Central memory CD8-positive, alpha-beta T cell (primary cell): ENCODE results near the gene LYSMD3.
"Not testable (repeated sequence)": the region's sequence is repeated elsewhere in the genome, so short reads cannot be mapped to it uniquely, and the experiment has no call there.

Experiments
- ATAC-seq: fragments of 150-1000 bp; cut with Tn5 transposase; replicated peaks from 2 replicates; pipeline ENCODE4 v1.10.0; 2022; ENCODE audit warnings: mild to moderate bottlenecking, moderate FRiP score, moderate number of reproducible peaks; ENCODE audit not compliant: poor library complexity, severe bottlenecking; ENCODE audit errors: extremely low read depth
- DNase-seq, 2 donors: peaks; one replicate each; pipeline ENCODE4 v3.0.0; 2021; ENCODE audit warnings: low spot score in 2 of 2
- H3K27ac Mint-ChIP-seq: one replicate; pipeline ENCODE4 v1.8.0; 2022; ENCODE audit warnings: low read depth, mild to moderate bottlenecking, moderate library complexity, mixed read lengths
- H3K27me3 Mint-ChIP-seq: one replicate; pipeline ENCODE4 v1.8.0; 2022; ENCODE audit warnings: mixed read lengths
- H3K36me3 Mint-ChIP-seq: one replicate; pipeline ENCODE4 v1.8.0; 2022; ENCODE audit warnings: mild to moderate bottlenecking, moderate library complexity, mixed read lengths; ENCODE audit not compliant: insufficient read depth
- H3K4me1 Mint-ChIP-seq: one replicate; pipeline ENCODE4 v1.8.0; 2022; ENCODE audit warnings: mixed read lengths
- H3K4me3 Mint-ChIP-seq: one replicate; pipeline ENCODE4 v1.8.0; 2022; ENCODE audit warnings: mild to moderate bottlenecking, moderate library complexity, mixed read lengths
- H3K9me3 Mint-ChIP-seq: one replicate; pipeline ENCODE4 v1.8.0; 2022; ENCODE audit warnings: mixed read lengths

Gene LYSMD3

GRCh38 chr5:90529194-90529938 is at the start of gene LYSMD3:
Gene LYSMD3, minus strand, starts transcription at chr5:90529584. Its CDS starts 4,295 bp downstream, at chr5:90525289.
- H3K4me3 Mint-ChIP-seq, result peak within 1 kb of the TSS; percentile 86
- no peaks in the 10 kb centered on the region for H3K9me3 Mint-ChIP-seq
- peak within 1 kb of the TSS; percentile 90 for H3K27ac Mint-ChIP-seq
- peaks cover 30% of the 10 kb centered on the region for H3K4me1 Mint-ChIP-seq
- peaks cover 26% of the 10 kb centered on the region for H3K27me3 Mint-ChIP-seq
- peak; percentile 82 for ATAC-seq
- DNase-seq, result peak; percentile 92 to 93
- peaks cover 31% of the 10 kb centered on the region for H3K36me3 Mint-ChIP-seq

DNA sequence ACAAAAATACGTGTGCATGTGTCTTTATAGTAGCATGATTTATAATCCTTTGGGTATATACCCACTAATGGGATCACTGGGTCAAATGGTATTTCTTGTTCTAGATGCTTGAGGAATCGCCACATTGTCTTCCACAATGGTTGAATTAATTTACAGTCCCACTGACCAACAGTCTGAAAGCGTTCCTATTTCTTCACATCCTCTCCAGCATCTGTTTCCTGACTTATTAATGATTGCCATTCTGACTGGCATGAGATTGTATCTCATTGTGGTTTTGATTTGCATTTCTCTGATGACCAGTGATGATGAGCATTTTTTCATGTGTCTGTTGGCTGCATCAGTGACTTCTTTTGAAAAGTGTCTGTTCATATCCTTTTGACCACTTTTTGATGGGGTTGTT is 47.2 kb upstream of the LYSMD3 start:
- Mint-ChIP-seq H3K27me3 (peaks cover 52% of the 10 kb centered on the region), H3K9me3 (peaks cover 16% of the 10 kb centered on the region)
- not testable (repeated sequence) for H3K36me3 Mint-ChIP-seq, ATAC-seq, H3K4me1 Mint-ChIP-seq, H3K4me3 Mint-ChIP-seq, H3K27ac Mint-ChIP-seq, DNase-seq

- Mint-ChIP-seq H3K4me3 (no peak overlapping the region), H3K9me3 (peaks cover 16% of the 10 kb centered on the region), H3K36me3 (peaks cover 3% of the 10 kb centered on the region), H3K4me1 (no peaks in the 10 kb centered on the region), H3K27me3 (peaks cover 56% of the 10 kb centered on the region), H3K27ac (no peak overlapping the region)
- DNase-seq, result no peak
- no peak for ATAC-seq
Observed at GRCh38 chr5:90575712-90576111, 46.3 kb upstream of the LYSMD3 start.

DNA sequence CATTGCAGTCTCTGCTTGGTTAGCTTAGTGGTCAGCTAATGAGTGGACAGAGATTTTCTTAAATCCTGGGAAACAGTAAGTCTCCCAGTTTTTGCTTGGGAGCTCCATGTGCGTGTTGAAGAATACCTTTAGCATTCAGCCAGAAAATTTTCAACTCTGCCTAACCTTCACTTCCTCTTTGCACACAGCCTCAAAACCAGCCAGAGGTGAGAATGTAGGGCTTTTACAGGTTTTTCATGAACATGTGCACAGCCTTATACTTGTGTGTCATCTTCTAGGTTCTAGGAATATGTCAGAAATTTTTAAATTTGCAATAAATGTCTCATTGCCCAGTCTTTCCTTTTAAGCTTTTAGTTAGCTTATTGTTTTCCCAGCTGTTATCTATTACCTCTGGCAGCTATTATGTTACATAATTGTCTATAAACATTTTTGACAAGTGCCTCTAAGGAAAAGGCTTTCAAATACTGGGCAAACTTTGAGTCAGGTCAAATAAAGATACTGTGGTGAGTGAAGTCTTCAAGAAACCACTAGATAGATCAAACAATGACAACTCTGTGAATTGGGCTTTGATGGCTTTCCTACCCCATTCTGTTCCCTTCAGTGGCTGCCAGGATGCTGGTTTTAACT is 41.9 kb upstream of the LYSMD3 start:
- DNase-seq, result no peak
- H3K9me3 Mint-ChIP-seq, result no peaks in the 10 kb centered on the region
- H3K4me3 Mint-ChIP-seq, result no peak overlapping the region
- H3K27me3 Mint-ChIP-seq, result peaks cover 58% of the 10 kb centered on the region
- H3K36me3 Mint-ChIP-seq, result peaks cover 2% of the 10 kb centered on the region
- no peak overlapping the region for H3K27ac Mint-ChIP-seq
- H3K4me1 Mint-ChIP-seq, result no peaks in the 10 kb centered on the region
- ATAC-seq, result no peak

DNA sequence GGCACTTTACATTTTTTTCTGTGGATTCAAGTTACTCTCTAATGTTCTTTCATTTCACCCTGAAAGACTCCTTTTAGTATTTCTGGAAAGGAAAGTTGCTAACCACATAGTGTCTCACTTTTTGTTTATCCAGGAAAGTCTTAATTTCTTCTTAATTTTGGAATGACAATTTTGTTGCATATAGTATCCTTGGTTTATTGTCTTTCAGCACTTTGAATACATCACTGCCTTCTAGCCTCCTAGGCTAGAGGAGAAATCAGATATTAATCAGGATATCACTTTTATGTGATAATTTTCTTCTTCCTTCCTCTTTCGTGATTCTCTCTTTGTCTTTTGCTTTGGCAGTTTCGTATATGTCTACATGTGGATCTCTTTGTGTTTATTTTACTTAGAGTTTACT is 40.6 kb upstream of the LYSMD3 start:
- no peak overlapping the region for H3K4me3 Mint-ChIP-seq
- H3K27me3 Mint-ChIP-seq, result peaks cover 65% of the 10 kb centered on the region
- DNase-seq, result no peak
- no peaks in the 10 kb centered on the region for H3K36me3 Mint-ChIP-seq
- H3K9me3 Mint-ChIP-seq, result peaks cover 4% of the 10 kb centered on the region
- H3K27ac Mint-ChIP-seq, result no peak overlapping the region
- no peak for ATAC-seq
- no peaks in the 10 kb centered on the region for H3K4me1 Mint-ChIP-seq

DNA sequence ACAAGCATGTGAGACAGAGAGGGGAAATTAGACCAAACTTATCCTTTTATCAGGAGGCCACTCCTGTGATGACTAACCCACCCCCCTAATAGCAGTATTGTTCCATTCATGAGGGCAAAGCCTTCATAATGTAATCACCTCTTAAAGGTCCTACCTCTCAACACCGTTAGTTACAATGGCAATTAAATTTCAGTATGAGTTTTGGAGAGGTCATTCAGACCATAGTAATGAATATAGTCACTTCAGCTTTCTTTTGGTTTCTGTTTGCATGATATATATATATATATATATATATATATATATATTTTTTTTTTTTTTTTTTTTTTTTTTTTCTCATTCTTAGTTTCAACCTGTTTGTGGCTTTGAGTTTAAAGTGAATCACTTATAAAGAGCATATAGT is 39.7 kb upstream of the LYSMD3 start:
- H3K27me3 Mint-ChIP-seq, result peaks cover 75% of the 10 kb centered on the region

DNA sequence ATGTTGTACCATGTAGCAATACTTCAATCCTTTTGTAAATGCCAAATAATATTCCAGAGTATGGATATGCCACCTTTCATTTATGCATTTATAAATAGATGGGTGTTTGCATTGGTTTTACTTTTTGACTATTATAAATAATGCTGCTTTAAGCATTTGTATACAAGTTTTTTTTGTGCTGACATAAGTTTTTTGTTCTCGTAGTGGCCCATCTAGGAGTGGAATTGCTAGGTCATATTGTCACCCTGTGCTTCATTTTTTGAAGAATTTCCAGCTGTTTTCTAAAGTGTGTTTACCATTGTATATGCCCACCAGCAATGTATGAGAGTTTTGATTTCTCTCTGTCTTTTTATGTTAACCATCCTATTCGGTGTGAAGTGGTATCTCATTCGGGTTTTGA is 36.1 kb upstream of the LYSMD3 start:
- no peaks in the 10 kb centered on the region for H3K4me1 Mint-ChIP-seq
- no peak overlapping the region for H3K4me3 Mint-ChIP-seq
- no peak overlapping the region for H3K27ac Mint-ChIP-seq
- H3K27me3 Mint-ChIP-seq, result peaks cover 76% of the 10 kb centered on the region
- no peak for ATAC-seq
- no peak for DNase-seq
- no peaks in the 10 kb centered on the region for H3K36me3 Mint-ChIP-seq
- H3K9me3 Mint-ChIP-seq, result peaks cover 11% of the 10 kb centered on the region

More for the DNA sequence above, 39.7 kb upstream of the LYSMD3 start:
- DNase-seq (no peak), ATAC-seq (no peak)
- Mint-ChIP-seq H3K4me1 (no peaks in the 10 kb centered on the region), H3K9me3 (peaks cover 9% of the 10 kb centered on the region), H3K36me3 (no peaks in the 10 kb centered on the region), H3K4me3 (no peak overlapping the region), H3K27ac (no peak overlapping the region)

GRCh38 chr5:90563108-90563507 is 33.7 kb upstream of the LYSMD3 start:
- Mint-ChIP-seq H3K9me3 (peaks cover 11% of the 10 kb centered on the region), H3K27me3 (peaks cover 80% of the 10 kb centered on the region), H3K36me3 (no peaks in the 10 kb centered on the region), H3K27ac (no peak overlapping the region), H3K4me3 (no peak overlapping the region), H3K4me1 (peaks cover 6% of the 10 kb centered on the region)
- DNase-seq, result no peak
- ATAC-seq, result no peak

DNA sequence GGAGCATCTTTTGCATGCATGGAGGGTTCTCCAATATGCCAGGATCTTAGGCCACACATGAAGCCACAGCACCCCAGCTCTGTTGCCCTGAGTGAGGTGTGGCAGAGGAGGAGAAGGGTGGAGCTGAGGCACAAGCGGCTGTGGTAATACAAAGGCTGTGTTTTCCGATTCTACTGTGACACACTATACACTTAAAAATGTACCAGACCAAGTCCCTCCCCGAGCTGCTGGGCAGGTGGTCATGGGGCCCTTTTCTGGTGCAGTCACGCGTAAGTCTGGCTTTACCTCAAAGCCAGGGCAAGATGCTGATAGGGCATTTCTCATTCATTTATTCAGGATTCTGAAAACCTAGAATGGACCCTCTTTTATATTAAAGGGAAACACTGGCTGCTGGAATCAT is 33.0 kb upstream of the LYSMD3 start:
- Mint-ChIP-seq H3K36me3 (no peaks in the 10 kb centered on the region), H3K9me3 (peaks cover 11% of the 10 kb centered on the region), H3K4me1 (peaks cover 8% of the 10 kb centered on the region), H3K4me3 (no peak overlapping the region), H3K27me3 (peaks cover 80% of the 10 kb centered on the region), H3K27ac (no peak overlapping the region)
- DNase-seq, result no peak
- ATAC-seq, result no peak

DNA sequence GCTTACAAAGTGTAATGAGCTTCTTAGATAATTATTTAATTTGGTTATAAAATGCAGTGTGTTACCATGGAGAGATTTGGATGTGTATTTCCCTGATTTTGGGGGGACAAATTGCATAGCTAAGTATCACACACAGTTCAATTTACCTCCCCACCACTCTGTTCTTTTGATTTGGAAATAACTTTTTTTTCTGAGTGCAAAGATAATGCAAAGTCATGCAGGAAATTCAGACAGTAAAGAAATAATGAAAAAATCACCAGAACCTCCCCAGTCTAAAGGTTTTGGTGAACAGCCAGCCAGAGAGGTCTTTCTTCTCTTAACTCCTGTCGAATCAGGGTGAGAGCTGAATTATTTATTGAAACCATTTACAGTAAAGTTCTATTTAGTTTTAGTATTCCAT is 32.4 kb upstream of the LYSMD3 start:
- peaks cover 11% of the 10 kb centered on the region for H3K9me3 Mint-ChIP-seq
- H3K27me3 Mint-ChIP-seq, result peaks cover 82% of the 10 kb centered on the region
- H3K4me1 Mint-ChIP-seq, result peaks cover 8% of the 10 kb centered on the region
- no peaks in the 10 kb centered on the region for H3K36me3 Mint-ChIP-seq
- DNase-seq (no peak), ATAC-seq (no peak)
- H3K4me3 Mint-ChIP-seq, result no peak overlapping the region
- H3K27ac Mint-ChIP-seq, result no peak overlapping the region

DNA sequence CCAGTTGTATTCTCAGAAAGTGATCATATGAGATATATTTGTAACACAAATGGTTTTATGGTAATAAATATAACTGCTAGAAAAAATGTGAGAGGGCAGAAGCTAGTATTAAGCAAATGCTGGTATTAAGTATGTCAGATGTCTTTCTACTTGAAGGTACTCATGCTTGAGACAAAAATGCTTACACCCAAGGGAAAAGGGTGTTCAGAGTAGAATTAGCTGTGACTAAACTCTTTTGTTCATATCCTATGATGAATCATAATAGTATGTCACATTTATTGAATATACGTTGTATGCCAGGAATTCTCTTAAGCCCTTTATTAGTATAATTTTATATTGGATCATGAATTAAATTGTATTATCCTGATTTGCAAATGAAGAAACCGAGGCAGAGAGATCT is 31.4 kb upstream of the LYSMD3 start:
- Mint-ChIP-seq H3K9me3 (peaks cover 11% of the 10 kb centered on the region), H3K4me1 (peaks cover 8% of the 10 kb centered on the region), H3K27me3 (peaks cover 91% of the 10 kb centered on the region), H3K36me3 (no peaks in the 10 kb centered on the region), H3K4me3 (no peak overlapping the region), H3K27ac (no peak overlapping the region)
- no peak for ATAC-seq
- no peak for DNase-seq

DNA sequence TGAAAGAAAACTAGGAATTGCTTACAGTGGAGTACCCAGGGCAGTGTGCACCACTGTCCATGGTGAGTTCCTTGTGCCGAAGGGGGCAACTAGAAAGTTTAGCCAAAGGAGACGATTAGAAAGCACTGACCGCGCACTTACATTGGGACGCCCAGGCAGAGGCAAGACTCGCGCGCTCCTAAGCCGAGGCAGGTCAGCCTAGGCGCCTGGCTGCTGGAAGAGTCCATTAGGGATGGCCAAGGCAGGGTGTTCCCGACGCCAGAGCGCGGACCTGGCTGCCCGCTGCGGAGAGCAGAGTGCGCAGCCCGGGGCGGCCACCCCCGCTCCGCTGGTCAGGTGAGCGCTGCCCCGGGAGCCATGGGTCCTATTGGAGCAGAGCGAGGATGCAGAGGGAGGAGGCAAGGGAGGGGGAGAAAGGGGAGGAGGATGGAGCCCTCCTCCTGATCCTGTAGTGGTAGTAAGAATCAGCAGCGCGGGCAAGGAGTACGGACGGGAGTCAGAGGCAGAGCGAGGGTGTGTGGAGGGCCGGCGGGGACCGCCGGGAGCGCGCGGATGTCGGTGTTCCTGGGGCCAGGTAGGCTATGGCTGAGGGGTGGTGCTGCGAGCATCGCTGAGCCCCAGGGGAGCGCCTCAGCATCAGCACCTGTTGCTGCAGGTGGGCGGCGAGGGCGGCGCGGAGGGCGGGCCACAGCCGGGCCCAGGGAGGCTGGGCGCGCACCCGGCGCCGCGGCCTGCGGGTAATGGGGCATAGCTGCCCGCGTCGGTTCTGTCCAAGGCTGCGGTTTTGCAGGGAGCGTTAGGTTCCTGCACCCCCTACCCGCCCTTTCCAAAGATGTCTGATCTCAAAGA is 29.2 kb upstream of the LYSMD3 start, which contains the start of gene ADGRV1:
Gene ADGRV1, plus strand, starts transcription at position 454 of the 849 bp plus-strand sequence. Its CDS starts 99 bp downstream, at position 553.
- Mint-ChIP-seq H3K4me1 (peaks cover 8% of the 10 kb centered on the region), H3K27me3 (peaks cover 92% of the 10 kb centered on the region)
- no peak for DNase-seq

More for the DNA sequence above, 29.2 kb upstream of the LYSMD3 start, which contains the start of gene ADGRV1:
- no peak within 1 kb of the TSS for H3K27ac Mint-ChIP-seq
- H3K9me3 Mint-ChIP-seq, result no peaks in the 10 kb centered on the region
- H3K36me3 Mint-ChIP-seq, result no peaks in the 10 kb centered on the region
- H3K4me3 Mint-ChIP-seq, result peak within 1 kb of the TSS; percentile 37
- peak; percentile 28 for ATAC-seq
